ENCODE results near the gene B3GAT3. TPM values are rescaled to one million over a fixed set of nuclear protein-coding genes. Genes with fewer than 3 reads are reported as not detected.
"Not testable (repeated sequence)": the region's sequence is repeated elsewhere in the genome, so short reads cannot be mapped to it uniquely, and the experiment has no call there.

Gene B3GAT3
- total RNA-seq, 2 donors from 2014 or later = 38.6 to 53.9 TPM

DNA sequence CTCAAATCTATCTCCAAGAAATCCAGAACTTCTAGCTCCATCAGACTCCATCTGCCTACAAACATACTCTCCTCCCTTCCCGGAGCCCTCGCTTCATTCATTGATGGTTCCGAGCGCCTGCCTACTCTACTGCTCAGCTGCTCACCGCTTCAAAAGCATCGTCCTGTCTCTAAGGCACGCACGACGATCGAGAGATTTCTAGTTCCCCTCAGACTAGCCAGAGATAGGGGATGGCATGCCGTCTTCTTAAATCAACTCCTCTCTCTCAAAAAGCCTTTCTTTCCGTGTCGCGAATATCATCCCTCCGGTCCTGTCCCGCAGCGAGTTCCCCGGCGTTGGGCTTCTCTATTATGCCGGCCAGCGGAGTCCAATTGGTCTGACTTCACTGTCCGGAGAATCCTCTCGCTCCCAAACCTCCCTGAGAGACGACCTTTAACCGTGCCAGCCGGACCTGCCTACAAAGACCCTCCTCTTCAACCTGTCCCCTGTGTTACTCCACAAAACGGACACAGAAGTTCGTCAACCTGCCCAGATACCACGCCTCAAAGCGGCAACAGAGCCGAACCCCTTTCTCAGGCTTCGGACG lies 48.7 kb downstream of the B3GAT3 start:
- peaks cover 32% of the 10 kb centered on the region for H3K4me1 Mint-ChIP-seq
- TF ChIP-seq, protein P1, sequence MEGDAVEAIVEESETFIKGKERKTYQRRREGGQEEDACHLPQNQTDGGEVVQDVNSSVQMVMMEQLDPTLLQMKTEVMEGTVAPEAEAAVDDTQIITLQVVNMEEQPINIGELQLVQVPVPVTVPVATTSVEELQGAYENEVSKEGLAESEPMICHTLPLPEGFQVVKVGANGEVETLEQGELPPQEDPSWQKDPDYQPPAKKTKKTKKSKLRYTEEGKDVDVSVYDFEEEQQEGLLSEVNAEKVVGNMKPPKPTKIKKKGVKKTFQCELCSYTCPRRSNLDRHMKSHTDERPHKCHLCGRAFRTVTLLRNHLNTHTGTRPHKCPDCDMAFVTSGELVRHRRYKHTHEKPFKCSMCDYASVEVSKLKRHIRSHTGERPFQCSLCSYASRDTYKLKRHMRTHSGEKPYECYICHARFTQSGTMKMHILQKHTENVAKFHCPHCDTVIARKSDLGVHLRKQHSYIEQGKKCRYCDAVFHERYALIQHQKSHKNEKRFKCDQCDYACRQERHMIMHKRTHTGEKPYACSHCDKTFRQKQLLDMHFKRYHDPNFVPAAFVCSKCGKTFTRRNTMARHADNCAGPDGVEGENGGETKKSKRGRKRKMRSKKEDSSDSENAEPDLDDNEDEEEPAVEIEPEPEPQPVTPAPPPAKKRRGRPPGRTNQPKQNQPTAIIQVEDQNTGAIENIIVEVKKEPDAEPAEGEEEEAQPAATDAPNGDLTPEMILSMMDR (conservative IDR thresholded peaks at IDR 0.05) = no peak
- peak overlapping the region; percentile 99 for H3K27ac Mint-ChIP-seq
- Histone ChIP-seq H3K9ac (ENCODE audit: extremely low read depth, low read length, poor library complexity, severe bottlenecking) (peak overlapping the region; percentile 95), H3K27ac (ENCODE audit: low read depth, low read length) (peak overlapping the region; percentile 90), H3K36me3 (ENCODE audit: control insufficient read depth, insufficient read depth, low read length) (peaks cover 65% of the 10 kb centered on the region), H3K4me1 (ENCODE audit: control insufficient read depth, insufficient read depth, low read length) (peaks cover 8% of the 10 kb centered on the region), H3K9me3 (ENCODE audit: control insufficient read depth, low read length) (no peaks in the 10 kb centered on the region), H3K4me3 (ENCODE audit: low read length) (peak overlapping the region; percentile 92), H3K27me3 (ENCODE audit: control insufficient read depth, insufficient read depth, low read length, poor library complexity, severe bottlenecking) (no peaks in the 10 kb centered on the region)
- H3K27me3 Mint-ChIP-seq (ENCODE audit: insufficient read depth) = no peaks in the 10 kb centered on the region
- no peak for DNase-seq
- WGBS, 2 experiments (ENCODE audit: insufficient coverage in 1 of 2, insufficient read length in 1 of 2) = 0 to 2% methylated on average over 25 to 33 of the region's 33 CpGs
- H3K9me3 Mint-ChIP-seq = no peaks in the 10 kb centered on the region
- peaks cover 67% of the 10 kb centered on the region for H3K36me3 Mint-ChIP-seq (ENCODE audit: low read depth)
- H3K4me3 Mint-ChIP-seq = peak overlapping the region; percentile 99

DNA sequence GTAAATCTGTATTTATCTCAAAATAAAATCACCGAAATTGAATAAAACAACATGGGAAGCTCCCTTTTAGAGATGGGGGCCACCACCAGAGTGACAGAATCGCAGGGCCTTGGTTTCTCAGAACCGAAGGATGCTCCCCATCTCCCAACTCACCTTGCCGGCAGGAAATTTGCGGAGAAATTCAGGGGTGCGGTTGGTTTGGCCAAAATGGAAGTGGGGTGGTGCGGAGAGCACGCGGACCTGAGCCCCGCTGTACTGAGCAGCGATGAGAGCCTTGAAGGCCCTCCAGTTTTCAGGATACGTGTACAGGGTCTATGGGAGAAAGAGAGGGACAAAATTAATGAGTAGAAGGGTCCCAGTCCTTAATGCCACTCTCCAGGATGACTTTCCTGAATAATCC lies 49.4 kb downstream of the B3GAT3 start:
- H3K9me3 Mint-ChIP-seq = no peaks in the 10 kb centered on the region
- no peaks in the 10 kb centered on the region for H3K27me3 Mint-ChIP-seq (ENCODE audit: insufficient read depth)
- H3K36me3 ChIP-seq (ENCODE audit: control insufficient read depth, insufficient read depth, low read length) = peaks cover 72% of the 10 kb centered on the region
- H3K9me3 ChIP-seq (ENCODE audit: control insufficient read depth, low read length) = no peaks in the 10 kb centered on the region
- TF ChIP-seq, protein P1 (conservative IDR thresholded peaks at IDR 0.05) = no peak
- H3K36me3 Mint-ChIP-seq (ENCODE audit: low read depth) = peaks cover 65% of the 10 kb centered on the region
- H3K4me1 Mint-ChIP-seq = peaks cover 33% of the 10 kb centered on the region
- peak overlapping the region; percentile 99 for H3K27ac Mint-ChIP-seq
- H3K9ac ChIP-seq (ENCODE audit: extremely low read depth, low read length, poor library complexity, severe bottlenecking) = peak overlapping the region; percentile 95
- WGBS, 2 experiments (ENCODE audit: insufficient coverage in 1 of 2, insufficient read length in 1 of 2) = 81 to 100% methylated on average over 2 to 12 of the region's 12 CpGs
- peak overlapping the region; percentile 92 for H3K4me3 ChIP-seq (ENCODE audit: low read length)
- peaks cover 8% of the 10 kb centered on the region for H3K4me1 ChIP-seq (ENCODE audit: control insufficient read depth, insufficient read depth, low read length)
- DNase-seq = no peak
- H3K27ac ChIP-seq (ENCODE audit: low read depth, low read length) = no peak overlapping the region
- no peaks in the 10 kb centered on the region for H3K27me3 ChIP-seq (ENCODE audit: control insufficient read depth, insufficient read depth, low read length, poor library complexity, severe bottlenecking)
- peak overlapping the region; percentile 99 for H3K4me3 Mint-ChIP-seq

DNA sequence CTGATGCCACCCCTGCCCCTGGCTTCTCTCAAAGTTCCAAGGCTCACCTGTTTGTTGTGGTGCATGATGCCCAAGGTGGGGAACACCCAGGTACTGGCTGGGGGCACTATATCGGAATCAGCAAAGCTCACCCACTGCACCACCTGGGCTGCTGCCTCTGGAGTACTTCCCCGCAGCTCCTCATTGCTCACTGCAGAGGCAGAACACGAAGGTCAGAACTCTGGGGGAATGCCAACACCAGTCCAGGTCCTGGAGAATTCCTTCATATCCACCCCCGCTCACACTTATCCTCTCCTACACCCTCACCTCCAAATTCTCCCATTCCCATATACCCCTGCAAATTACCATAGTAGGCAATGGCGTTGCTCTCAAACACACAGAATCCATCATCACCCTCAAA lies 50.3 kb downstream of the B3GAT3 start:
- not testable (repeated sequence) for H3K9me3 ChIP-seq (ENCODE audit: control insufficient read depth, low read length); H3K4me1 ChIP-seq (ENCODE audit: control insufficient read depth, insufficient read depth, low read length); H3K9ac ChIP-seq (ENCODE audit: extremely low read depth, low read length, poor library complexity, severe bottlenecking); H3K27ac ChIP-seq (ENCODE audit: low read depth, low read length); H3K27me3 Mint-ChIP-seq (ENCODE audit: insufficient read depth); H3K27me3 ChIP-seq (ENCODE audit: control insufficient read depth, insufficient read depth, low read length, poor library complexity, severe bottlenecking); DNase-seq; H3K9me3 Mint-ChIP-seq
- Mint-ChIP-seq H3K4me3 (peak overlapping the region; percentile 99), H3K36me3 (ENCODE audit: low read depth) (peaks cover 64% of the 10 kb centered on the region), H3K27ac (peak overlapping the region; percentile 18), H3K4me1 (peaks cover 41% of the 10 kb centered on the region)
- WGBS, 2 experiments (ENCODE audit: insufficient coverage in 1 of 2, insufficient read length in 1 of 2) = 95% methylated on average over 5 of the region's 5 CpGs; no CpG with 5 or more reads in 1 of the 2 experiments
- Histone ChIP-seq H3K36me3 (ENCODE audit: control insufficient read depth, insufficient read depth, low read length) (peaks cover 73% of the 10 kb centered on the region), H3K4me3 (ENCODE audit: low read length) (peak overlapping the region; percentile 92)

DNA sequence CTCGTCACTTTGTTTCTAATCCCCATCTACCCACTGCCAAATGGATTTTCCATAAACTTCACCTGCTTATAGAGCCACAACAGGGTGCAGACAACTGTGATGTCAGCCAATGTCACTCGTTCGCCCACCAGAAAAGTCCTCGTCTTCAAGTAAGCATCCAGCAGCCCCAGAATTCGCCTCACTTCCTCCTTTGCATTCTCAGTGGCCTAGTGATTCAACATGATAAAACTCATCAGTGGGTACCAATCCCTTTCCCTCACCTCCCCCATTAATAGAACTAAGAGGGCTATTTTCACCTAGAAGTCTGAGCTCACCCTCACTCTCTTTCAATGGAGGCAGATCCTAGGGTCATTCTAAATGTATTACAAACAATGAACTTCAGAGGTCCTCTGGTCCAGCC lies 50.9 kb downstream of the B3GAT3 start:
- H3K27me3 Mint-ChIP-seq (ENCODE audit: insufficient read depth); H3K9ac ChIP-seq (ENCODE audit: extremely low read depth, low read length, poor library complexity, severe bottlenecking); H3K4me1 ChIP-seq (ENCODE audit: control insufficient read depth, insufficient read depth, low read length); H3K9me3 Mint-ChIP-seq; DNase-seq; H3K27me3 ChIP-seq (ENCODE audit: control insufficient read depth, insufficient read depth, low read length, poor library complexity, severe bottlenecking); H3K27ac ChIP-seq (ENCODE audit: low read depth, low read length); H3K9me3 ChIP-seq (ENCODE audit: control insufficient read depth, low read length): not testable (repeated sequence)
- Mint-ChIP-seq H3K27ac (peak overlapping the region; percentile 18), H3K36me3 (ENCODE audit: low read depth) (peaks cover 67% of the 10 kb centered on the region), H3K4me3 (peak overlapping the region; percentile 99), H3K4me1 (peaks cover 47% of the 10 kb centered on the region)
- WGBS, 2 experiments (ENCODE audit: insufficient coverage in 1 of 2, insufficient read length in 1 of 2) = 94 to 100% methylated on average over 2 to 5 of the region's 5 CpGs
- Histone ChIP-seq H3K4me3 (ENCODE audit: low read length) (peak overlapping the region; percentile 92), H3K36me3 (ENCODE audit: control insufficient read depth, insufficient read depth, low read length) (peaks cover 78% of the 10 kb centered on the region)

Measured in endodermal cell (in vitro differentiated cells).